ENCODE results near the gene FEZF2.

The FEZF2 gene

GRCh38 chr3:62373215-62373614, at the start of gene FEZF2:
TSS of gene FEZF2 (minus strand) at chr3:62373550. CDS start at chr3:62372868, 682 bp downstream.
- no peak for DNase-seq
- in situ Hi-C loops (cut with HindIII; ENCODE audit: low pct_ligation_motif_present, low pct_unique_long_range_greater_than_20kb, low sequenced_read_pairs), result no loop called here

- in situ Hi-C loops (cut with HindIII; ENCODE audit: low pct_ligation_motif_present, low pct_unique_long_range_greater_than_20kb, low sequenced_read_pairs), result no loop called here
- no peak for DNase-seq
Measured at GRCh38 chr3:62421207-62421606, 47.9 kb upstream of the FEZF2 start.

GRCh38 chr3:62416144-62416543, 42.8 kb upstream of the FEZF2 start:
- DNase-seq, result no peak
- in situ Hi-C loops (cut with HindIII; ENCODE audit: low pct_ligation_motif_present, low pct_unique_long_range_greater_than_20kb, low sequenced_read_pairs), result no loop called here

- in situ Hi-C loops (cut with HindIII; ENCODE audit: low pct_ligation_motif_present, low pct_unique_long_range_greater_than_20kb, low sequenced_read_pairs), result no loop called here
- no peak for DNase-seq
Measured at GRCh38 chr3:62415312-62415801, 42.0 kb upstream of the FEZF2 start.

- in situ Hi-C loops (cut with HindIII; ENCODE audit: low pct_ligation_motif_present, low pct_unique_long_range_greater_than_20kb, low sequenced_read_pairs), result no loop called here
- DNase-seq, result no peak
Measured at GRCh38 chr3:62414786-62415185, 41.4 kb upstream of the FEZF2 start.

- in situ Hi-C loops (cut with HindIII; ENCODE audit: low pct_ligation_motif_present, low pct_unique_long_range_greater_than_20kb, low sequenced_read_pairs), result no loop called here
- no peak for DNase-seq
Measured at GRCh38 chr3:62413687-62414086, 40.3 kb upstream of the FEZF2 start.

GRCh38 chr3:62406945-62407344, 33.6 kb upstream of the FEZF2 start:
- DNase-seq, result no peak
- in situ Hi-C loops (cut with HindIII; ENCODE audit: low pct_ligation_motif_present, low pct_unique_long_range_greater_than_20kb, low sequenced_read_pairs), result no loop called here

- no peak for DNase-seq
- in situ Hi-C loops (cut with HindIII; ENCODE audit: low pct_ligation_motif_present, low pct_unique_long_range_greater_than_20kb, low sequenced_read_pairs), result no loop called here
Measured at GRCh38 chr3:62405566-62405965, 32.2 kb upstream of the FEZF2 start.

- in situ Hi-C loops (cut with HindIII; ENCODE audit: low pct_ligation_motif_present, low pct_unique_long_range_greater_than_20kb, low sequenced_read_pairs), result no loop called here
Measured at GRCh38 chr3:62405135-62405534, 31.8 kb upstream of the FEZF2 start.

GRCh38 chr3:62404321-62404720, 31.0 kb upstream of the FEZF2 start:
- no peak for DNase-seq
- in situ Hi-C loops (cut with HindIII; ENCODE audit: low pct_ligation_motif_present, low pct_unique_long_range_greater_than_20kb, low sequenced_read_pairs), result no loop called here

More at GRCh38 chr3:62405135-62405534, 31.8 kb upstream of the FEZF2 start:
- DNase-seq, result no peak

- in situ Hi-C loops (cut with HindIII; ENCODE audit: low pct_ligation_motif_present, low pct_unique_long_range_greater_than_20kb, low sequenced_read_pairs), result no loop called here
- DNase-seq, result no peak
Measured at GRCh38 chr3:62403765-62404164, 30.4 kb upstream of the FEZF2 start.

- in situ Hi-C loops (cut with HindIII; ENCODE audit: low pct_ligation_motif_present, low pct_unique_long_range_greater_than_20kb, low sequenced_read_pairs), result no loop called here
Measured at GRCh38 chr3:62392626-62393292, 19.4 kb upstream of the FEZF2 start.

GRCh38 chr3:62387251-62387650, 13.9 kb upstream of the FEZF2 start:
- in situ Hi-C loops (cut with HindIII; ENCODE audit: low pct_ligation_motif_present, low pct_unique_long_range_greater_than_20kb, low sequenced_read_pairs), result no loop called here
- no peak for DNase-seq

More at GRCh38 chr3:62392626-62393292, 19.4 kb upstream of the FEZF2 start:
- no peak for DNase-seq

GRCh38 chr3:62379321-62379798, 6.0 kb upstream of the FEZF2 start:
- DNase-seq, result no peak
- in situ Hi-C loops (cut with HindIII; ENCODE audit: low pct_ligation_motif_present, low pct_unique_long_range_greater_than_20kb, low sequenced_read_pairs), result no loop called here

GRCh38 chr3:62378921-62379320, 5.6 kb upstream of the FEZF2 start:
- DNase-seq, result no peak
- in situ Hi-C loops (cut with HindIII; ENCODE audit: low pct_ligation_motif_present, low pct_unique_long_range_greater_than_20kb, low sequenced_read_pairs), result no loop called here

GRCh38 chr3:62378311-62378789, 5.0 kb upstream of the FEZF2 start:
- in situ Hi-C loops (cut with HindIII; ENCODE audit: low pct_ligation_motif_present, low pct_unique_long_range_greater_than_20kb, low sequenced_read_pairs), result no loop called here
- no peak for DNase-seq

GRCh38 chr3:62376906-62377877, 3.8 kb upstream of the FEZF2 start:
- in situ Hi-C loops (cut with HindIII; ENCODE audit: low pct_ligation_motif_present, low pct_unique_long_range_greater_than_20kb, low sequenced_read_pairs), result no loop called here
- DNase-seq, result no peak

GRCh38 chr3:62376454-62376720, 3.0 kb upstream of the FEZF2 start:
- in situ Hi-C loops (cut with HindIII; ENCODE audit: low pct_ligation_motif_present, low pct_unique_long_range_greater_than_20kb, low sequenced_read_pairs), result no loop called here
- no peak for DNase-seq

GRCh38 chr3:62375655-62376453, 2.5 kb upstream of the FEZF2 start:
- in situ Hi-C loops (cut with HindIII; ENCODE audit: low pct_ligation_motif_present, low pct_unique_long_range_greater_than_20kb, low sequenced_read_pairs), result no loop called here
- DNase-seq, result no peak
